GM18867 (cell line): Measurements from ENCODE around the gene CEP170.

Source experiments
- ATAC-seq: cut with Tn5 transposase; IDR thresholded peaks from one replicate; pipeline ENCODE4 v1.9.1; 2021; ENCODE audit warnings: mild to moderate bottlenecking, moderate library complexity; ENCODE audit not compliant: unreplicated experiment

Gene CEP170

GRCh38 chr1:243254927-243255790 is at the start of gene CEP170:
Gene CEP170, minus strand, starts transcription at chr1:243255281. Its CDS starts 30,001 bp downstream, at chr1:243225280.
- peak; percentile 47 for ATAC-seq

DNA sequence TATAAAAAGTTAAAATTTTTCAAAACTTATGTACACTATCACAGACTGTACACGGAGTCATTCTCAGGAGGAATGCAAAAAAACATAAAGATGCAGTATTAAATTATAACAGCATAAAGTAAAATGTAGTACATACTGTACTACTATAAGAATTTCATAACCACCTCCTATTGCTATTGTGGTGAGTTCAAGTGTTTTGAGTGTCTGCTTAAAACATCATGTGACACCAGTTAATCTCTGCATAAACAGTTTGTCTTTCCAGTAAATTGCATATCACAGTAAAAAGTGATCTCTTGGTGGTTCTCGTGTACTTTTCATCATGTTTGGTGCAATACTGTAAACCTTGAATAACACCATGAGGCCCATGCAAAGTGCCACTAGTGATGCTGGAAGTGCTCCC is 46.0 kb upstream of the CEP170 start:
- ATAC-seq: no peak

DNA sequence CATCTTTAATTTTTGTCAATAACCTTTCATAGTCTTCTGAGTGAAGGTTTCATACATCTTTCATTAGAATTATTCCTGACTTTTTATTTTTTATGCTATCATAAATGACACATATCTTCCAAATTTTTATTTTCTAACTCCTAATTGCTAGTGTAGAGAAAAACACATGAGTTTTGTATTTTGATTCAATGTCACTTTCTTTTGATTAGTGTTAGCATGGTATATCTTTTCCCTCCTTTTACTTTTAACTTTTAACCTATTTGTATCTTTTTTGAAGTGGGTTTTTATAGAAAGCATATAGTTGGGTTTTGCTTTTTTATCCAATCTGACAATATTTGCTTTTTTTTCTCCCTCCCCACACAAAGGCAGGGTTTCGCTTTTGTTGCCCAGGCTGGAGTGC is 44.0 kb upstream of the CEP170 start:
- ATAC-seq: no peak

- no peak for ATAC-seq
Observed at GRCh38 chr1:243294723-243295121, 39.6 kb upstream of the CEP170 start.

- ATAC-seq: no peak
Observed at GRCh38 chr1:243293941-243294722, 39.1 kb upstream of the CEP170 start.

DNA sequence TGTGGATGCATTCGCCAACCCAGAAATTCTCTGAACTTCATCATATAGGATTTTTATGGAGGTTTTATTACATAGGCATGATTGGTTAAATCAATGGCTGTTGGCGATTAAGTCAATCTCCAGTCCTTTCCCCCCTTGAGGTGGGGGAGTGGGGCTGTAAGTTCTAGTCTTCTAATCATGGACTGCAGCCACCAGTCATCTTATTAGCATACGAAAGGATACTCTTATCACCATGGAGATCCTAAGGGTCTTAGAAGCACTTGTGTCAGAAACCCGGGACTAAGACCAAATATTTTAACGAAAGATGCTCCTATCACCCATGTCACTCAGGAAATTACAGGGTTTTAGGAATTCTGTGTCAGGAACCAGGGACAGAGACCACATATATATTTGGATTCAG is 37.0 kb upstream of the CEP170 start:
- no peak for ATAC-seq

DNA sequence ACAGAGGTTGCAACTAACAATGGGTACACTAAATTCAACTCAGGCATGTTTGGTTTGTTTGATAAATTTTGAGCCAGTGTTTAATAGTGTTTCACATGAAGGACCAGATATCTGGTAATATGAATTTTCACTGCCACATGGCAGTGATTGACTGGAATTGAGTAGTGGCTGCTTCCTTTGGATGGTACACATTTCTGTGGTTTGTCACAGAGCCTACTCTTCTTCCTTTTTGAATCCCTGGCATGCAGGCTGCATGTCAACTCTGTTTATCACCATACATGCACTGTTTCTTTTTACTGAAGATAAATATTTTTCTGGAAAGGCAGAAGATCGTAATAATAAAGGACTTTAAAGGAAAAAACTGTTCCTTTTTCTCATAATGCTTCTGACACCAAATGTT is 36.2 kb upstream of the CEP170 start:
- no peak for ATAC-seq

DNA sequence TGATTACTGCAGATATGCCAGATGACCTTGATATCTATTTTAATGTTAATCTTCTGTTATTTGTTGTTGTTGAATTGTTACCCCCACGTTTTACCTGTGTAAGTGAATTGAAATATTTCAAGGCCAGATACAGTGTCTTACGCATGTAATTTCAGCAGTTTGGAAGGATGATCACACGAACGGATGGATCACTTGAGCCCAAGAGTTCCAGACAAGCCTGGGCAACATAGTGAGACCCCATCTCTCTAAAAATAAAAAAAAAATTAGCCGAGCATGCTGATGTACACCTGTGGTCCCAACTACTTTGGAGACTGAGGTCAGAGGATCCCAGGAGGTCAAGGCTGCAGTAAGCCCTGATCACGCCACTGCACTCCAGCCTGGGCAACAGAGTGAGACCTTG is 33.0 kb upstream of the CEP170 start:
- ATAC-seq: no peak

- peak; percentile 95 for ATAC-seq
Observed at GRCh38 chr1:243287652-243288051, 32.6 kb upstream of the CEP170 start.

DNA sequence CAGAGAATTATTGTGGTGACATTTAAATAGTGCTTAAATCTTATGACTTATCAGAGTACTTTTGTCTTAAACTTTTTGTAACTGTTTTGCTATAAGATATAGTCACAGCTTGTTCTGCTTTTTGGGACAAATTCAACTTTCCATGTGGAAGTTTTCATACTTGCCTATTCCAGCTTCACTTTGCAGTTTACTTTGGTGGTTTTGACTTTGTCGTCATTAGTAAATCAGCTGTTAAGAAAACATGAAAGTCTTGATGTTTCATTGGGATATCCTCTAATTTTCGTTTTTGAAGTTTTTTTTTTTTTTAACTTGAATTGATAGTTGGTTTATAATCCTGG is 32.0 kb upstream of the CEP170 start:
- ATAC-seq: no peak

- no peak for ATAC-seq
Observed at GRCh38 chr1:243286409-243287122, 31.5 kb upstream of the CEP170 start.

DNA sequence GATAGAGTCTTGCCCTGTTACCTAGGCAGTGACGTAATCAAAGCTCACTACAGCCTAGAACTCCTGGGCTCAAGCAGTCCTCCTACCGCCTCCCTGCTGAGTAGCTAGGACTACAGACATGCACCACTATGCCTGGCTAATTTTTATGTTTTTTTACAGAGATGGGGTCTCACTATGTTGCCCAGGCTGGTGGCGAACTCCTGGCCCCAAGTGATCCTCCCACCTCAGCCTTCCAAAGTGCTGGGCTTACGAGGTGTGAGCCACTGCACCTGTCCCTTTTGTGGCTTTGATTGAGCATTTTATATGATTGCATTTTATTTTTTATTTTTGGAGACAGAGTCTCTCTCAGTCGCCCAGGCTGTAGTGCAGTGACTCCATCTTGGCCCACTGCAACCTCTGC is 26.6 kb upstream of the CEP170 start:
- ATAC-seq: no peak

GRCh38 chr1:243280571-243281129 is 25.6 kb upstream of the CEP170 start:
- ATAC-seq: no peak

GRCh38 chr1:243275316-243275715 is 20.2 kb upstream of the CEP170 start:
- no peak for ATAC-seq

DNA sequence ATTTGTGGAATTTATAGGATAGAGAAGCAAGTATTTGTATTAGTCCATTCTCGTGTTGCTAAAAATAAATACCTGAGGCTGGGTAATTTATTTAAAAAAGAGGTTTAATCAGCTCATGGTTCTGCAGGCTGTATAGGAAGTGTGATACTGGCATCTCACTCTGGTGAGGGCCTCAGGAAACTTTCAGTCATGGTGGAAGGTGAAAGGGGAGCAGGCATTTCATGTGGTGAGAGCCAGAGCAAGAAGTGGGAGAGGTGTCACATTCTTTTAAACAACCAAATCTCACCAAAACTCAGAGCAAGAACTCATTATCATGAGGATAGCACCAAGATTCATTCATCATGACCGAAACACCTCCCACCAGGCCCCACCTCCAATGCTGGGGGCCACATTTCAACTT is 18.9 kb upstream of the CEP170 start:
- ATAC-seq: no peak

DNA sequence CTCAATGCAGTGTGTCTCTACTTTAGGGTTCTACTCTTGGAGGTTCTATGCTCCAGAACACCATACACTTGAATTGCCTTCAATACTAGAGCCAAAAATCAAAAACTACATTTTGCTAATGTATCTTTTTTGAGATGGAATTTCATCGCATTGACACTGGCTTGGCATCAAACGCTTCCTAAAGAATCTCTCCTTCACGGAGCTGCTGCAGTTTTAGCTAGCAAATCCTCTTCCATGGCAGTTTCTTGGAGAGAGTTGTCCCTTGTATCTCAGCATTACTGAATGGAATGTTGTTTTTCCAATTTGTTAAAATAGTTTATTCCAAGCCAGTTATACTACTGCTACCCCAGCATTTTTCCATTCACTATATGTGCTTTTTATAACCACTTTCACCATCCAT is 18.4 kb upstream of the CEP170 start:
- ATAC-seq: no peak

DNA sequence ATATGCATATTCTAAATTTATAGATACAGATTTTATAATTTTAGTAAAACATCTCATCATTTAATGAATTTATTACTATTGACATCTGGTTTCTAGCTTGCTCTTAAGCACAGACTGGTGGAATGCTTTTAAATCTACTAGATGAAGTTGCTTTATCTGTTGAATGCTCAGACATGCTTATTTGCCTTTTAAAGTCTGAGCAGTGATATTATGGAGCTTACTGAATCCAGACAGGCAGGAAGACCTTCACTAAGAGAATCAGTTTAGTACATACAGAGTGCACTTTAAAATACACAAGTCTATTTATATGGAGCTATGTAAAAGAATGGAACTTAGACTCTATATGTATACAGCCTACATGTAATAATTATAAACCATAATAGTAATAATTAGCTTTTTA is 17.3 kb upstream of the CEP170 start:
- no peak for ATAC-seq

GRCh38 chr1:243271996-243272395 is 16.9 kb upstream of the CEP170 start:
- ATAC-seq: no peak

- ATAC-seq: no peak
Observed at GRCh38 chr1:243270097-243270864, 15.2 kb upstream of the CEP170 start.

DNA sequence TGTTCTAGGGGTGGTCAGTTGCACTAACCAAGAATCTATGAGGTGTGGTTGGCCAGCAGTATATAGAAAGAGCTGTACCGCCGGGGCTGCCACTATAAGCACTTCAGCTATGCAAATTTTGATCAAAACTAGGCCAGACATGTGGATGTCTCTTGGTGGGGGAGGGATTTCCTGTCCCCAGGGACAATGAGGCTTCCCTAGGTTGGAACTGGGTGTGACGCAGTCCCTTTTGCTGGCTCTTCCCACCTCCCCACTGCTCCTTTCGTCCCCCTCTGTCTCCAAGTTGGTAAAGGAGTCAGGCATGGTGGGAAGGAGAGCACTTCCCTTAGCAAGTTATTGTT is 14.3 kb upstream of the CEP170 start:
- ATAC-seq: peak; percentile 48
